ENCODE data around the gene EDN2.

Gene EDN2

GRCh38 chr1:41461790-41462679 lies 22.4 kb downstream of the EDN2 start:
- DNase-seq, result no peak

DNA sequence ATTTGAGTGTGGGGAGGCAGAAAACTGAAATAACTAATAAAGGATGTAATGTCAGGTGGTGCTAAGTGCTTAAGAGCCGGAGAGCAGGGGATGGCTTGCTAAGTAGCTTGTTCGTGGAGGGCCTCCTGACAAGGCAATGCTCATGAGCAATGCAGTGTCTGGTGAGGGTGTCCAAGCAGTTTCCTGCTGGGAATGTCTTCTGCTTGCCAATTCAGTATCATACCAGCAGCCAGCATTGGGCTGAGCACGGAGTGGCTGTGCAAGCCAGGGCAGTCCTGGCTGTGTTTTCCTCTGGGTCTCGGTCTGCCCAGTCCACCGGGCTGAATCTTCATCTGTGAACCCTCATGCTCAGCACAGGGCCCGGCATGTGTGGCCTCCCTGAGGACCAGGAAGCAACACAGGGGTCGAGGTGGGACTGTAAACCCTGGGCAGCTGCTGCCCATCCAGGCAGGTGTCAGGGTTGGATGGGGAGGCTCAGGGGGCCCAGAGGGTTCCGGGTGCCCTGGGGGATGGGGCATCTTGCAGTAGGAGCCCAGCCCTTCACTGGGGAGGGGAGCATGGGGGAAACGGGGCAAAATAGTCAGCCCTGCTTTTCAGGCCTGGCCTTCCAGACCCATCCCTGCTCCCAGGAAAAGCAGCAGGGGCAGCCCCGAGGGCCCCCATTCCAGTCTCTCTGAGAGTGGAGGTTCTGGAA lies 27.5 kb downstream of the EDN2 start:
- DNase-seq, result no peak

- DNase-seq, result no peak
Observed at GRCh38 chr1:41455479-41456332, 28.8 kb downstream of the EDN2 start.

GRCh38 chr1:41454406-41454805 lies 30.1 kb downstream of the EDN2 start:
- DNase-seq, result no peak

DNA sequence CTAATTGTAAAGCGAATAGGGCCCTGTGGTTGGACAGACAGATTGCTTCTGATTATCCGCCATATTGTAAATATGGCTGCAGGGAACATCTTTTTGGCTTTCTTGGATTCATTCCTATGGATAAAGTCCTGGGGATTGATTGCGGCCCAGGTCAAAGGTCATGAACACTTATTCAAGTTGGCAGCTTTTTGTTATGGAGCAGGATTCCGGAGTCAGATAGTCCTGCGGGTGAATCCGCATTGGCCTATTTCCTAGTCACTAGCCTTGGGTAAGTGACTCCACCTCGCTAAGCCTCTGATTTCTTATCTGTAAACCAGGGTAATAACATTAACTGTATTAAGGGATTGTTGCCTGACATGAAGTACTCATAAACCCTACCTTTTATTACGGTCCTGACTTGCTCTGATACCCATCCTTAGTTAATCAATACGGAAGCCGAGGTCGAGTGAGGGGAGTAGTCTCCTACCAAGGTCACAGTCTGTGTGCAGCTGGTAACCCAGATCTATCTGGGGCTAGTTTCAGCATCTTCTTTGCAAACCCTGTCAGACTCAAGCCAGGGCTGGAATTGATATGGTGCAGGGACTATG lies 31.7 kb downstream of the EDN2 start:
- no peak for DNase-seq

- no peak for DNase-seq
Observed at GRCh38 chr1:41450747-41451285, 33.7 kb downstream of the EDN2 start.

DNA sequence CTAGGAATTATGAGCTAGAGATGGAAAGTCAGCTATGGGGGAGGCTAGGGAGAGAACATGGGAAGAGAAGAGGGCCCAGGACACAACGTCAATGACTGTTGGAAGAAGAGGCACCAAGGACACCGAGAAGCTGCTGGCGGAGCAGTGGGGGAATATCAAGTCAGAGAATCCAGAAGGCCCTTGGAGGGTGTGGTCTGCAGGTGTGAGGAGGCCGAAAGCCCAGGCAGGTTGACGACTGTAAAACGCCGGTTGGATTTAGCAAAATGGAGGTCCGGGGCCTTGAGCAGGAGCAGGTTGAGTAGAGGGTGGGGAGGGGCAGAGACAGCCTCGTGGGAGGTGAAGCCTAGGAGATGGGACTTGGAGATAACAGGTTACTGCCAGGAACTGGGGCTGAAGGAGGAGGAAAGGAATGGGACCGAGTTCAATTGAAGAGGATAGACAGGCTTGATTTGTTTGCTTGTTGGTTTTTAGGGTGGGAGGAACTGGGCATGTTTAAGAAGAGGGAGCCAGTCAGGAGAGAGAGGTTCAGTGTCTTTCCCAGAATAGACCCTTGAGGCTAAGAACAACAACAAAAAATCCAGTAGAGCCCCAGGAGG lies 35.1 kb downstream of the EDN2 start:
- no peak for DNase-seq

DNA sequence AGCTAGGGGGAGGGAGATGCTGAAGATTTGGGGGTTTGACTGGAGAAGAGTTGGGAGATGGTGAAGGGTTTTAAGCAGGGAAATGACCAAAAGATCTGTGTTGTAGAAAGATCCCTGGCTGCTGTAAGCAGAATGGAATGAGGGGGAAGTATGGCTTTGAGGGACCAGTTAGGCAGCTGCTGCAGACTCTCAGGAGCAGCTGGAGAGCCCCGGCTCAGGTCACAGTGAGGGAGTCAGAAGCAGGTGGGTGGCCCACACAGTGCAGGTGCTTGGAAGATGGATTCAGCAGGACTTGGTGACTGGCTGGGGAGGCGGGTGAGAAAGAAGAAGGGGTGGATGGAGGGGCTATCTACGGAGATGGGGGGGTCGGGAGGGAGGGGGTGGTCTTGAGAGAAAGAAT lies 35.7 kb downstream of the EDN2 start:
- DNase-seq, result no peak

GRCh38 chr1:41447995-41448770 lies 36.3 kb downstream of the EDN2 start:
- DNase-seq, result no peak

DNA sequence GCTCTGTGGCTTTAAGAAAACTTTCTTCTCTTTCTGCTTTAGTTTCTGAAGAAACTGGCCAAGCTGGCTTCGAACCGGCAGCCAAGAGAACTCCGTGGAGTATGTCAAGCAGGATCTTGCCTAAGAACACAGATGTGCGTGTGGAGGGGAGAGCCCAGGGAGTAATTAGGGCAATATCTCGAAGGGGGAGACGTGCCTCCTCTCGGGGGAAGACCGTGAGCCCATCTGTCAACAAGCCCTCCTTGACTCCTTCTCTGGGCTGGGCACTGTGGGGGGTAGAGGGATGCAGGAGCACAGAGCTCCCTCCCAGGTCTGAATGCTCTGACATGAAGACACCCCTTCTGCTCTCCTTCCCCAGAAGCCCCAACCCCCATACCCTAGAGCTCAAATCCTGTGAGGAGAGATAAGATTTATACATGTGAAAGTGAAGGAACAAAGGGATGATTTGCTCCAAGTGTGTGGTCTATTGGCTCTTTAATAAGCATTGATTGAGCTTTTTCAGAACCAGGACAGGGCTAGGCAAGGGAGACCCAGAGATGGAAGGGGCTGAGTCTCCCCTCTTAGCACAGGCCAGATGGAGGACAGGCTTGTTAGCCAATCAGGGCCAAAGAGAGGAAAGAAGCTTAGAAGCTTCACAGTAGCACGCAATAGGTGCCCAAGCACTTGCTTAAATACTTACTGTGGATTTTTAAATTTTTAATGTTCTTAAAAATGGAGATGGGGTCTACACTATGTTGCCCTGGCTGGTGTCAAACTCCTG lies 37.5 kb downstream of the EDN2 start:
- no peak for DNase-seq

DNA sequence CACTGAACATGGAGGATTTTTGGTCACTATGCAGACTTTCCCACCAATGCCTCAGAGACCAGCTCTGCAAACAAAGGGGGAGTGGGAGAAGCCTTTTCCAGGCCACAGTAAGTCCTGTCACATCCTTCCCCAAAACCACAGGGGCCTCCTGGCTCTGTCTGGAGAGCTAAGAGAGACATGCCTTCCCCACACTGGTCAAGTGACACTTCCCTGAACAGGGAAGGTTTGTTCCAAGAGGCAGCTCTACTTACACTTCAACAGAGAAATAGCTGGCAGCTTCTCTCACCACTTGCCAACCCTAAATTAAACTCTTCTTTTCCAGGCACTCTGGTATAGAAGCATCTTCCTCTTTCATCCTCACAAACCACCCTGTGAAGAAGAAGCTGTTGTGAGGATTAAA lies 39.7 kb downstream of the EDN2 start:
- DNase-seq, result no peak

DNA sequence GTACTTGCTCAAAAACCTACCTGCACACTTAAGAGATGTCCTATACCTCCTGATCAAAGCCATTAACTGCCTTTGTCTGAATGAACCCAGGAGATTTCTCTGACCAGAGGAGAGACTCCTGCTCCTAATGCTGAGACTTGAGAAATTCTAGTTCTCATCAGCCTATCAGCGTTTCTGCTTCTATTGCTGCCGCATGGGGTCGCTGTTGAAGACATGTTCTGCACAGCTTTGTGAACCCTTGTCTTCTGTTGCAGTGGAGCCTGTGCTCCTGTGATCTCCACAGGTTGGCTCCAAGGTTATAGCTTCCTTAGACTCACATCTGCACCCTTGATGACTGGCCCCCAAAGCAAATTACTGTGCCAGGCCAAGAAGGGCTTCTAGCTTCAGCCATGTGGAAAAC lies 40.2 kb downstream of the EDN2 start:
- no peak for DNase-seq

- no peak for DNase-seq
Observed at GRCh38 chr1:41442697-41443251, 41.7 kb downstream of the EDN2 start.

DNA sequence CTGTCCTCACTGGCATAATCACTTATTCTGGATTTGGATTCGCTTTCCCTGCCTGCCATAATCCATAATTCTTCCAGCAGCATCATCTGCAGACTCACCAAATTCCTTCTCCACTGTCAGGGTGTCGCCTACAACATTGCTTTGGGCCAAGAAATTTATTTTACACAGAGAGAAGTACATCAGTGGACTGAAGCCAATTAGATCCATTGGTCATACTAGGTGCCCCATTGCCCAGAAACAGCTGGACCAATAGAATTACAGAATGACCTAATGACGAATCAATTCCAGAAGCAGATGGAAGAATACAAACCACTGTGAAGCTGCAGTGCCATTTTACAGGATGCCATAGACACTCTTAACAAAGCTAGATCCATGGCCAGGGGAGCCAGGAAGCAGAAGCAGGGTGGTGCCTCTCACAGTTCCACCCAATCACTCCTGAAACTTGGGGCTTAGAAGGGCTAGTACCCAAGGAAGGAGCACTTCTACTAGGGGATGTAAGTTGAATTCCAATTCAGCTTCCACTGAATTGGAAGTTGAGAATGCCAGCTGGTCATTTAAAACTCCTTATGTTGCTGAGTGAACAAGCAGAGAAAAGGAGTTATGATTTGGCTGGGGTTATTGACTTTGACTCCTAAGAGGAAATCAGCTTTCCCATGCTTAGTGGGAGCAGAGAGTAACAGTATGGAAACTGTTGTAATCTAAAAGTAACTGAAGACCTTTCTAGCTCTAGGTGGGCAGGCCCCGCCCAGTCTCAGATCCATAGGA lies 44.0 kb downstream of the EDN2 start:
- no peak for DNase-seq

DNA sequence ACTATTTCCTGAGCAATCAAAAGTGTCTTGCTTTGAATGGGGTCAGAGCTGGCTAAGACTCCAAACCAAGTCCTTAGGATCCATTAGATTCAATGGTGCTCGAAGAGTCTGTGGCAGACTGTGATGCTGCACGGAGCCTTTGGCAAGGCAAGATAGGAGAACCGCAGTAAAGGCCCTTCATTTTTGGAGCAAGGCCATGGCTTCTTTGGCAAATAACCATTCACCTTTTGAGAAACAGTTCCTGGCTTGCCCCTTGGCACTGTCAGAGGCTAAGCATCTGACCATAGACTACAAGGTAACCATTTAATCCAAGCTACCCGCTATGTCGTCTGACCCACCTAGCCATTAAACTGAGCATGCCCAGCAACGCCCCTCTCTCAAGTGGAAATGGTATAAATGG lies 45.2 kb downstream of the EDN2 start:
- no peak for DNase-seq

- no peak for DNase-seq
Observed at GRCh38 chr1:41438711-41439110, 45.8 kb downstream of the EDN2 start.

DNA sequence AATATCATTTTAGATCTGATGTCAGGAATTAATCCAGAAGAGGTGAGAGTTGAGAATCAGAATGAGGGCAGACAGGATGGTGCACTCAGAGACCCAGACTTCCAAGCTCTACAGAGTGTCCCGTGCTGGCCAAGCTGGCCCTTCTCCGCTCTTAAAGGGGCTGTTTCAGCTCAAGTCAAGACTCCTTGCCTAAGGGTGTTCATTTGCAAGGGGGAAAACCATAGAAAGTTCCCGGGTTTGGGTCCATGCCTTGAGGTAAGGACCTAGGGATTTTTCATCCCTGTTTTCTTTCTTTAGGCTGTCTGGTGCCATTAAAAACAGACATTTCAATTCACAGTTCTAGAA lies 47.5 kb downstream of the EDN2 start:
- no peak for DNase-seq

DNA sequence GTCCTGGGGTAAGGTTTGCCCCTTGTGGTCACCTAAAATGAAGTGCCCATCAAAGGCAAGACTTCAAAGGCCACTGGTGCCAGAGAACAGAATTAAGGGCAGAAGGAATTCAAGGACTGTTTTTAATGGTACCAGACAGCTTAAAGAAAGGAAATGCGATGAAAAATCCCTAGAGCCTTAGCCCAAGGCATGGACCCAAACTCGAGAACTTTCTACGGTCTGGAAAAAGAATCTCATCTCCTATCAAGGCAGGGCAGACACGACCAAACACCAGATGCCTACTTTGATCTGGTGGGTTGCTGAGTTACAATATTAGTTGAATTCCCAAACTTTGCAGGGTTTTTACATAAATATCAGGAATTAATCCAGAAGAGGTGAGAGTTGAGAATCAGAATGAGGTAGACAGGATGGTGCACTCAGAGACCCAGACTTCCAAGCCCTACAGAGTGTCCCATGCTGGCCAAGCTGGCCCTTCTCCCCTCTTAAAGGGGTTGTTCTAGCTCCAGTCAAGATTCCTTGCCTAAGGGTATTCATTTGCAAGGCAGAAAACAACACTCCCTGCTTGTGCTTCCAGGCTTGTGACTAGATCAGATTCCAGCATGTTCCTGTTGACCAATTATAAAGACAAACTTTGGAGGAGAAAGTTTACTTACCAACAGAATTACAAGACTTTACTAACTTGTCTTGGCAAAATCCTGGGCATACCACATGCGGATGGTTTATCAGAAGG lies 48.0 kb downstream of the EDN2 start:
- DNase-seq, result no peak

DNA sequence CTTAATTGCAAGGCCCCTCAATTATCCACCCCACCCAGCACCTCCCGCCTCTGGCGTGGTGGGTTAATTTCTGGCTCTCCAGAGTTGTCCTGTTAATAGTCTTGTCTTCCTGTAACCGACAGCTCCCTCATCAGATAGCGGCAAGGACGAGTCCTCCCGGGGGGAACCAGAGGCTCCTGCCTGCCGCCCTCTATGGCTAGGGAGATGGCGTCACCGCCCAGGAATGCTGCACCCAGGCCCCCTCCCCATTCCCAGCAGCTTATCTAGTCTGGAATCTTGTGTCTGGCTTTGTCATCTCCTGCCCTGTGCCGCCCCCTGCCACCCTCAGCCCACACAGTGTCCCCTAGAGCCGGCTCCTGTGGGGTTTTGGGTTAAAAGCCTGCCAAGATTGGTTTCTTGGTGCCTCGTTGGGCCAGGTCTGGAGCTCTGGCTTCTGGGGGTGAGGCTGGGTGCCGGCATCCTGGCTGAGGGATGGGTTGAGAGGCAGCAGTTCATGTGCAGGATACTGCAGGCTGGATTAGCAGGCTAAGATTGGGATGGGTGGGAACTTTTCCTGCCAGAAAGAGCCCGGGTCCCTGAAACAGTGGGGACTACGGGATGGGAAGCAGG lies 48.8 kb downstream of the EDN2 start:
- DNase-seq, result no peak

All from Kasumi-1 (cell line).